OCI-LY3 (cell line): Measurements from ENCODE around the gene RAD51B.
A peak's percentile ranks its signal among the peaks of the same experiment; 100 is the strongest.

Experiments used
- H2AFZ ChIP-seq: fragments of 200-600, 300-600 bp; shearing (Covaris generic); 2 replicates; pipeline ENCODE4 v1.6.0; 2014; ENCODE audit warnings: antibody characterized with exemption, low read depth, low read length
- H3K27ac ChIP-seq: fragments of 200-600, 300-600 bp; sonication (generic); 2 replicates; pipeline ENCODE4 v1.5.1; 2014; ENCODE audit warnings: mild to moderate bottlenecking, low read length, moderate library complexity, mixed read lengths
- H3K27me3 ChIP-seq: fragments of 200-600, 300-600 bp; sonication (generic); 2 replicates; pipeline ENCODE4 v1.6.1; 2014; ENCODE audit warnings: low read depth, low read length, mixed read lengths
- H3K36me3 ChIP-seq: fragments of 200-600, 300-600 bp; sonication (generic); replicated peaks from 2 replicates; pipeline ENCODE3; 2014; ENCODE audit warnings: low read depth, low read length, mixed read lengths
- H3K4me1 ChIP-seq: fragments of 300-600, 200-600 bp; sonication (generic); 2 replicates; pipeline ENCODE4 v1.6.1; 2014; ENCODE audit warnings: low read length, mixed read lengths
- H3K4me2 ChIP-seq: fragments of 200-600, 300-600 bp; sonication (generic); 2 replicates; pipeline ENCODE4 v1.6.1; 2014; ENCODE audit warnings: low read length, mixed read lengths
- H3K4me3 ChIP-seq: fragments of 300-600, 200-600 bp; sonication (generic); 2 replicates; pipeline ENCODE4 v1.5.1; 2014; ENCODE audit warnings: antibody characterized with exemption, mild to moderate bottlenecking, low read length, moderate library complexity
- H3K79me2 ChIP-seq: fragments of 300-600, 200-600 bp; shearing (Covaris generic); 2 replicates; pipeline ENCODE4 v1.6.1; 2014; ENCODE audit warnings: mild to moderate bottlenecking, low read length, mixed read lengths
- H3K9ac ChIP-seq: fragments of 300-600, 200-600 bp; shearing (Covaris generic); 2 replicates; pipeline ENCODE4 v1.6.0; 2014; ENCODE audit warnings: mild to moderate bottlenecking, low read length, moderate library complexity
- H3K9me3 ChIP-seq: fragments of 200-600, 300-600 bp; shearing (Covaris generic); 2 replicates; pipeline ENCODE4 v1.6.1; 2014; ENCODE audit warnings: low read length, mixed read lengths; ENCODE audit not compliant: insufficient read depth
- H4K20me1 ChIP-seq: fragments of 200-600, 300-600 bp; sonication (generic); 2 replicates; pipeline ENCODE4 v1.6.1; 2016; ENCODE audit warnings: low read length, mixed read lengths; ENCODE audit not compliant: insufficient read depth
- CTCF ChIP-seq: fragments of 200-600, 300-600 bp; sonication (generic); IDR thresholded peaks from 2 replicates; pipeline ENCODE4 v1.5.1; 2014; ENCODE audit warnings: antibody characterized with exemption, low read length, low read depth
- EZH2phosphoT487 ChIP-seq: fragments of 200-600 bp; shearing (Covaris generic); IDR thresholded peaks from 2 replicates; pipeline ENCODE4 v1.6.1; 2018; ENCODE audit warnings: antibody characterized with exemption, mixed run types, low read depth

Gene RAD51B

GRCh38 chr14:68264260-68264569, 444.6 kb downstream of the RAD51B start:
- Histone ChIP-seq H3K9ac (no peak overlapping the region; the same call in 1 of the 2 replicates), H3K9me3 (no peaks in the 10 kb centered on the region), H2AFZ (no peak overlapping the region), H3K4me3 (no peak overlapping the region), H3K4me1 (peaks cover 97% of the 10 kb centered on the region), H3K27ac (peak overlapping the region; percentile 96), H4K20me1 (no peaks in the 10 kb centered on the region), H3K79me2 (no peaks in the 10 kb centered on the region), H3K4me2 (no peak overlapping the region; the same call in 1 of the 2 replicates), H3K27me3 (no peaks in the 10 kb centered on the region), H3K36me3 (no peaks in the 10 kb centered on the region)
- no peak for TF ChIP-seq CTCF
- no peak for TF ChIP-seq EZH2phosphoT487

DNA sequence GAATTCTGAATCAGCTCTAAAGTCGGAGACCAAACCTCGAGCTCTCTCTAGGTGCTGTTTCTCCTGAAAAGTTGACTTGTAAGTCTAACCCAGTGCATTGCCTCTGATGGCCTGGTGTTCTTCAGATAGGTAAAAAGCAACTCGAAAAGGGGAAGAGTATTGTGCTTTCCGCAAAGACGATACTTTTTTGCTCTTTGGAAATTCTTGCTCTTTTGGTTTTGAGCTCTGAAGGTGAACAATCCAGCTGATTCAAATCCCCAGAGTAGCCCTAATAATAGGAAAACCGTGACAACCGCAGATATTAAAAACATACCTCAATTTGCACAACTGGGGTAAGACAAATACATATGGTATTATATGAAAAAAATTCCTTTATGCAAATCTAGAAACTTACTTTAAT, 447.4 kb downstream of the RAD51B start:
- TF ChIP-seq CTCF (no peak), EZH2phosphoT487 (no peak)
- Histone ChIP-seq H3K36me3 (no peaks in the 10 kb centered on the region), H3K9ac (peak overlapping the region; percentile 67), H3K27me3 (no peaks in the 10 kb centered on the region), H2AFZ (no peak overlapping the region), H3K4me1 (peaks cover 98% of the 10 kb centered on the region), H3K79me2 (no peaks in the 10 kb centered on the region), H3K4me3 (peak overlapping the region; percentile 22; the same call in 1 of the 2 replicates), H4K20me1 (no peaks in the 10 kb centered on the region), H3K9me3 (no peaks in the 10 kb centered on the region), H3K4me2 (peak overlapping the region; percentile 74), H3K27ac (peak overlapping the region; percentile 93)

GRCh38 chr14:68268197-68268596, 448.6 kb downstream of the RAD51B start:
- peak overlapping the region; percentile 93 for H3K27ac ChIP-seq
- H3K4me3 ChIP-seq: peak overlapping the region; percentile 33
- no peaks in the 10 kb centered on the region for H3K27me3 ChIP-seq
- peak overlapping the region; percentile 74 for H3K4me2 ChIP-seq
- H2AFZ ChIP-seq: no peak overlapping the region
- peak overlapping the region; percentile 67 for H3K9ac ChIP-seq
- no peaks in the 10 kb centered on the region for H4K20me1 ChIP-seq
- H3K79me2 ChIP-seq: no peaks in the 10 kb centered on the region
- H3K9me3 ChIP-seq: no peaks in the 10 kb centered on the region
- no peaks in the 10 kb centered on the region for H3K36me3 ChIP-seq
- H3K4me1 ChIP-seq: peaks cover 95% of the 10 kb centered on the region
- TF ChIP-seq CTCF (no peak), EZH2phosphoT487 (no peak)

DNA sequence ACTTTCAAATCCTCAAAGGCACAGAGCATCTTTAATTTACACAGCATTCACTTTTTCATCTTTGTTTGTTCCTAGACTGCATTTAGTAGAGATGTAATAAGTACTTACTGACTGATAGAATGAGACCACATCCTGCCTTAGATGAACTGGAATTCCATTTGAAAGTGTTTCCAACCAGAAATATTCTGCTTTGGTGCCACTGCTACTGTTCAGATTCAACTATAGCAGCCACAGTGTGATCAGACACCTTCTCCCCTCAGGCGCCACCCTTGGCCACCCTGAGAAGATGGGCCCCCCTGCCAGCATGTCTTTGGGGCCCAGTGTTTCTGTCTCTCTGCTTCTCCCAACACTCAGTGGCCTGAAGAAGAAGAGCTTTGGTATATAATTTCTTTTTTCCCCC, 449.1 kb downstream of the RAD51B start:
- no peaks in the 10 kb centered on the region for H4K20me1 ChIP-seq
- H3K9me3 ChIP-seq: no peaks in the 10 kb centered on the region
- peak overlapping the region; percentile 74 for H3K4me2 ChIP-seq
- no peaks in the 10 kb centered on the region for H3K36me3 ChIP-seq
- H2AFZ ChIP-seq: 0 out of 2 replicates have a peak overlapping the region, but pooled peaks have one; percentile 2
- H3K27ac ChIP-seq: peak overlapping the region; percentile 93
- H3K4me1 ChIP-seq: peaks cover 95% of the 10 kb centered on the region
- H3K27me3 ChIP-seq: no peaks in the 10 kb centered on the region
- H3K79me2 ChIP-seq: no peaks in the 10 kb centered on the region
- peak overlapping the region; percentile 62 for H3K9ac ChIP-seq
- H3K4me3 ChIP-seq: peak overlapping the region; percentile 33
- TF ChIP-seq EZH2phosphoT487 (no peak), CTCF (no peak)
